ENCODE results near the gene CPT2. TPM values are rescaled to one million over a fixed set of nuclear protein-coding genes. Genes with fewer than 3 reads are reported as not detected.
A peak's percentile ranks its signal among the peaks of the same experiment; 100 is the strongest.

Gene CPT2
- total and polyA plus RNA-seq, 9 donors = 6.7 to 32.1 (median 12.1) TPM

DNA sequence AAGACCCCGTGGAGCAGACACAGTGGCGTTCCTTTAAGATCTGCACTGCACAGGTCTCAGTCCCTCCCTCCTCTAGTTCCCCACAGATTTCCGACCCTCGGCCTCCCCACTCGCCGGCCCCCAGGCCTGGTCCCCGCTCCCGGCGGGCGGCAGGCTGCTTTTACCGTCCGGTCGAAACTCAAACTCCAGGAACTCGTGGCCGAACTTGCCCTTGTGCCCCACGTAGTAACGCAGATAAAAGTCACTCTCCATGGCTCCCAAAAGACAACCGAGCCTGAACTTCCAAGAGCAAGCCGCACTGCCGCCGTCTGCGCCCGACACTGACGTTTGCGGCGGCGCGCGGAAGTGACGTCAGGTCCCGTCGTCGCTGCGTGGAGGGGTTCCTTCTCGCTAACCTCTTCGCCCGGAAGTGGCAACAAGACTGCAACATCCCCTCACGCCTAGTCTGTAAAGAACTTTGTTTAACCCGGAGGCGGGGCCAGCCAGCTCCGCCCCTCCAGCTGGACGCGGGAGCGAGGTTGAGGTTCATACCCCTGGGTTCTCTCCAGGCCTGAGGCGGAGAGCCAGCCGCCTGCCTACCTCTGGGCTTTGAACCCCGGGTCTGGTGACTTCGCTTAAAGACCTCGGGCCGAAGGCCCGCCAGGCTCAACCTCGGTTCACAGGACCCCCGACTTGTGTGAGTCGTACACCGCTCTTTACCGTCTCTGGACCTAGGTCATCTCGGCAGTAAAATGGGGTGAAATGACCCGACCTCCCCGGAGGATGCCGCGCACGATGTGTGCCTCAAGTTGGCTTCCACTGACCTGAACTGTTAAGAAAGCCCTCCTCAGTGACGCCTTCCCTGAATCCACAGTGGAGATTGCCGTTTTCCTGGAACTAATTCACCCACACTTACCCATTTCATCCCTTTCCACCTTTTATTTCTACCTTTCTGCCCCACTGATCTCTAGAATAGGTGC is 41.9 kb downstream of the CPT2 start, which contains the start of gene MAGOH:
Gene MAGOH, minus strand, starts transcription at position 322 of the 959 bp plus-strand sequence. Its CDS starts 70 bp downstream, at position 252.
- DNase-seq = peak; percentile 91 to 96 (median 94)
- Histone ChIP-seq H3K27me3 (no peaks in the 10 kb centered on the region), H3K27ac (peak within 1 kb of the TSS; percentile 43 to 77), H3K4me1 (ENCODE audit: insufficient read depth) (peaks cover 10% of the 10 kb centered on the region), H3K36me3 (no peaks in the 10 kb centered on the region), H3K4me3 (peak within 1 kb of the TSS; percentile 62), H3K9me3 (no peaks in the 10 kb centered on the region)
- intact Hi-C loops (cut with DNase I) = no loop called here
- TF ChIP-seq EP300 (IDR thresholded peaks at IDR 0.05) (no peak), POLR2A (IDR thresholded peaks at IDR 0.05) (peak; percentile 85)
- TF ChIP-seq, protein P1, sequence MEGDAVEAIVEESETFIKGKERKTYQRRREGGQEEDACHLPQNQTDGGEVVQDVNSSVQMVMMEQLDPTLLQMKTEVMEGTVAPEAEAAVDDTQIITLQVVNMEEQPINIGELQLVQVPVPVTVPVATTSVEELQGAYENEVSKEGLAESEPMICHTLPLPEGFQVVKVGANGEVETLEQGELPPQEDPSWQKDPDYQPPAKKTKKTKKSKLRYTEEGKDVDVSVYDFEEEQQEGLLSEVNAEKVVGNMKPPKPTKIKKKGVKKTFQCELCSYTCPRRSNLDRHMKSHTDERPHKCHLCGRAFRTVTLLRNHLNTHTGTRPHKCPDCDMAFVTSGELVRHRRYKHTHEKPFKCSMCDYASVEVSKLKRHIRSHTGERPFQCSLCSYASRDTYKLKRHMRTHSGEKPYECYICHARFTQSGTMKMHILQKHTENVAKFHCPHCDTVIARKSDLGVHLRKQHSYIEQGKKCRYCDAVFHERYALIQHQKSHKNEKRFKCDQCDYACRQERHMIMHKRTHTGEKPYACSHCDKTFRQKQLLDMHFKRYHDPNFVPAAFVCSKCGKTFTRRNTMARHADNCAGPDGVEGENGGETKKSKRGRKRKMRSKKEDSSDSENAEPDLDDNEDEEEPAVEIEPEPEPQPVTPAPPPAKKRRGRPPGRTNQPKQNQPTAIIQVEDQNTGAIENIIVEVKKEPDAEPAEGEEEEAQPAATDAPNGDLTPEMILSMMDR (IDR thresholded peaks at IDR 0.05) = peak in 1 of 3 donors; percentile 22
- WGBS, 3 donors = 3 to 5% (median 3%) methylated on average over 64 of the region's 64 CpGs

GRCh38 chr1:53241828-53242227 is 45.2 kb downstream of the CPT2 start:
- intact Hi-C loops (cut with DNase I) = no loop called here
- Histone ChIP-seq H3K36me3 (no peaks in the 10 kb centered on the region), H3K4me1 (ENCODE audit: insufficient read depth) (peaks cover 9% of the 10 kb centered on the region), H3K4me3 (no peak overlapping the region), H3K9me3 (no peaks in the 10 kb centered on the region), H3K27ac (no peak overlapping the region), H3K27me3 (no peaks in the 10 kb centered on the region)
- WGBS, 3 donors = 76 to 86% (median 82%) methylated on average over 2 of the region's 2 CpGs
- TF ChIP-seq, protein P1 (IDR thresholded peaks at IDR 0.05) = no peak
- no peak for TF ChIP-seq EP300 (IDR thresholded peaks at IDR 0.05)
- TF ChIP-seq POLR2A (IDR thresholded peaks at IDR 0.05) = no peak
- no peak for DNase-seq

DNA sequence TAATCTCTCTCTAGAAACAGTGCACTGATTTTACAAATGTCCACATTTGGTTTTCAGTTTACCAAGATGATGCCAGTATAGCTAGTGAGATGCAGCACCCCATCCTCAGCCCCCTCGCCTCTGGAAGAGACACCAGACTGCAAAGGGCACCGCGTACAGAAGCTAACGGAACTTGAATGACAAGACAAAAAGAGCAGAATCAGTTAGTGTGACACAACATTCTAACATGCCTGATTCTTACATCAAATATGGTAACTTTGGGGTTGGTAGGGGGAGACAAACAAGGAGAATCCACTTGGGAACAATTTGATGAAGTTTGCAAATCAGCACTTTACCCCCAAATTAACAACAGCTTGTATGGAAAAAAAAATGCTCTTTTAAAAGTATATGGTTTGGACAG is 45.8 kb downstream of the CPT2 start:
- 54 to 62% (median 61%) methylated on average over 4 of the region's 4 CpGs for WGBS, 3 donors
- Histone ChIP-seq H3K4me1 (ENCODE audit: insufficient read depth) (peaks cover 7% of the 10 kb centered on the region), H3K4me3 (no peak overlapping the region), H3K27ac (no peak overlapping the region), H3K9me3 (no peaks in the 10 kb centered on the region), H3K27me3 (no peaks in the 10 kb centered on the region), H3K36me3 (no peaks in the 10 kb centered on the region)
- TF ChIP-seq, protein P1 (IDR thresholded peaks at IDR 0.05) = no peak
- TF ChIP-seq EP300 (IDR thresholded peaks at IDR 0.05) = no peak
- no peak for TF ChIP-seq POLR2A (IDR thresholded peaks at IDR 0.05)
- intact Hi-C loops (cut with DNase I) = no loop called here
- no peak for DNase-seq

DNA sequence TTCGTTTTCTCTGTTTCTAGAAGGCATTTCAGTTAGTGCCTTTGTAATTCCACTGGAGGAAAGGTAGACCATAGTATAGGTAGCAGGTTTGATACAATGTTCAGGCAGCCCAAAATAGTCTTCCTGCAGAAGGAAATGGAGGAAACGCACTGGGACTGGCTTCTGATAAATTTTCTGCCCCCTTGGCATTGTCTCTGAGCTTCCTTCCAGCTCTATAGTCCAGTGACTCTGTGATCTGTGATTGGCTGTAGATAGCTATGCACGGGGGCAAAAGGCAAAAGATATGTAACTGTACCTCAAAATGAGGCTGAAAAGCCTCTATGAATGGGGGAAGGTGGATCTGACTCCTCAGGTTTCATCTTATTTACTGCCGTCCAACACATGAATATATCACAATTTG is 47.5 kb downstream of the CPT2 start:
- Histone ChIP-seq H3K27ac (no peak overlapping the region), H3K4me3 (no peak overlapping the region), H3K4me1 (ENCODE audit: insufficient read depth) (peaks cover under 1% of the 10 kb centered on the region), H3K27me3 (no peaks in the 10 kb centered on the region), H3K36me3 (no peaks in the 10 kb centered on the region), H3K9me3 (no peaks in the 10 kb centered on the region)
- intact Hi-C loops (cut with DNase I) = no loop called here
- DNase-seq = no peak
- TF ChIP-seq POLR2A (IDR thresholded peaks at IDR 0.05) (no peak), EP300 (IDR thresholded peaks at IDR 0.05) (no peak)
- TF ChIP-seq, protein P1 (IDR thresholded peaks at IDR 0.05) = no peak
- WGBS, 3 donors = 52 to 72% (median 64%) methylated on average over 4 of the region's 4 CpGs
